GM23338 (cell line): ENCODE data around the gene OAS2. TPM values are rescaled to one million over a fixed set of nuclear protein-coding genes. Genes with fewer than 3 reads are reported as not detected.
A peak's percentile ranks its signal among the peaks of the same experiment; 100 is the strongest.

Experiments used
- ATAC-seq: fragments of 200-7000 bp; cut with Tn5 transposase; 3 replicates; pipeline ENCODE4 v1.9.1; 2020
- DNase-seq: peaks from one replicate; pipeline ENCODE4 v3.0.0-alpha.2; 2015; ENCODE audit warnings: low spot score
- H2AFZ ChIP-seq: fragments of 200-600 bp; sonication (generic); 2 replicates; pipeline ENCODE4 v1.8.0; 2016; ENCODE audit warnings: antibody characterized with exemption, mild to moderate bottlenecking, moderate library complexity
- H3F3A ChIP-seq: fragments of 200-600 bp; sonication (generic); replicated peaks from 2 replicates; pipeline ENCODE4 v1.8.0; 2017; ENCODE audit warnings: antibody characterized with exemption, mixed run types, low read depth
- H3K27ac ChIP-seq: fragments of 200-600 bp; sonication (generic); 2 replicates; pipeline ENCODE4 v1.6.1; 2016; ENCODE audit warnings: low read depth
- H3K27me3 ChIP-seq: fragments of 200-600 bp; sonication (generic); 2 replicates; pipeline ENCODE4 v1.8.0; 2016; ENCODE audit warnings: mild to moderate bottlenecking, mixed run types, moderate library complexity; ENCODE audit not compliant: insufficient read depth
- H3K36me3 ChIP-seq: fragments of 200-600 bp; sonication (generic); 2 replicates; pipeline ENCODE4 v1.8.0; 2016; ENCODE audit warnings: mild to moderate bottlenecking; ENCODE audit not compliant: insufficient read depth
- H3K4me1 ChIP-seq: fragments of 200-600 bp; sonication (generic); 2 replicates; pipeline ENCODE4 v1.8.0; 2016; ENCODE audit warnings: mild to moderate bottlenecking, moderate library complexity; ENCODE audit not compliant: insufficient read depth
- H3K4me2 ChIP-seq: fragments of 200-600 bp; sonication (generic); 2 replicates; pipeline ENCODE4 v1.7.1; 2017; ENCODE audit warnings: mixed run types
- H3K4me3 ChIP-seq: fragments of 200-600 bp; sonication (generic); 2 replicates; pipeline ENCODE4 v1.6.1; 2016; ENCODE audit warnings: mixed run types
- H3K79me2 ChIP-seq: fragments of 200-600 bp; sonication (generic); replicated peaks from 2 replicates; pipeline ENCODE4 v1.8.0; 2017; ENCODE audit warnings: mild to moderate bottlenecking; ENCODE audit not compliant: insufficient read depth
- H3K9me2 ChIP-seq: fragments of 200-600 bp; sonication (generic); 2 replicates; pipeline ENCODE4 v1.8.0; 2017; ENCODE audit not compliant: insufficient read depth
- H4K20me1 ChIP-seq: fragments of 200-600 bp; sonication (generic); replicated peaks from 2 replicates; pipeline ENCODE4 v1.8.0; 2017; ENCODE audit warnings: mild to moderate bottlenecking; ENCODE audit not compliant: insufficient read depth
- H3K27ac Mint-ChIP-seq: 2 replicates; pipeline ENCODE4 v1.8.0; 2020; ENCODE audit warnings: inconsistent platforms, mild to moderate bottlenecking, moderate library complexity, mixed read lengths
- H3K27me3 Mint-ChIP-seq: 3 replicates; pipeline ENCODE4 v1.8.0; 2022; ENCODE audit warnings: low read depth, mild to moderate bottlenecking, moderate library complexity, mixed read lengths, inconsistent platforms; ENCODE audit not compliant: insufficient read depth, poor library complexity
- H3K36me3 Mint-ChIP-seq: 3 replicates; pipeline ENCODE4 v1.8.0; 2021; ENCODE audit warnings: low read depth, mild to moderate bottlenecking, inconsistent platforms, moderate library complexity, mixed read lengths
- H3K4me1 Mint-ChIP-seq: 3 replicates; pipeline ENCODE4 v1.8.0; 2020; ENCODE audit warnings: mild to moderate bottlenecking, inconsistent platforms, mixed read lengths
- H3K4me3 Mint-ChIP-seq: 3 replicates; pipeline ENCODE4 v1.8.0; 2021; ENCODE audit warnings: moderate library complexity, mild to moderate bottlenecking, inconsistent platforms, mixed read lengths
- H3K9me3 Mint-ChIP-seq: 3 replicates; pipeline ENCODE4 v1.8.0; 2020; ENCODE audit warnings: moderate library complexity, mild to moderate bottlenecking, inconsistent platforms, mixed read lengths
- CREB1 ChIP-seq: fragments of 250-450 bp; sonication (Bioruptor Pico); IDR thresholded peaks from 2 replicates; pipeline ENCODE4 v1.5.0; 2020; ENCODE audit warnings: low read depth, mild to moderate bottlenecking, moderate library complexity
- CTCF ChIP-seq, 2 experiments: fragments of 200-600 bp in 1 of 2; sonication (generic) in 1 of 2; conservative IDR thresholded peaks; 2 replicates each; pipeline versions ENCODE4 v1.5.1 to v1.6.1; 2016 to 2017; ENCODE audit warnings: antibody characterized with exemption in 2 of 2, low read depth in 2 of 2, mild to moderate bottlenecking in 2 of 2, moderate library complexity in 1 of 2
- EZH2 ChIP-seq: fragments of 200-600 bp; sonication (generic); IDR thresholded peaks from one replicate; pipeline ENCODE4 v1.8.0; 2017; ENCODE audit warnings: antibody characterized with exemption, mild to moderate bottlenecking, low read depth; ENCODE audit not compliant: unreplicated experiment
- EZH2phosphoT487 ChIP-seq: fragments of 200-600 bp; sonication (generic); IDR thresholded peaks from one replicate; pipeline ENCODE4 v1.8.1; 2018; ENCODE audit warnings: antibody characterized with exemption; ENCODE audit not compliant: unreplicated experiment
- NANOG ChIP-seq: IDR thresholded peaks from 2 replicates; pipeline ENCODE4 v1.6.1; 2016; ENCODE audit warnings: antibody characterized with exemption, borderline replicate concordance
- POLR2AphosphoS5 ChIP-seq: IDR thresholded peaks from 2 replicates; pipeline ENCODE4 v1.6.1; 2016; ENCODE audit warnings: antibody characterized with exemption, low read depth
- REST ChIP-seq: IDR thresholded peaks from one replicate; pipeline ENCODE4 v1.6.1; 2018; ENCODE audit warnings: antibody characterized with exemption; ENCODE audit not compliant: unreplicated experiment
- STAT1 ChIP-seq: IDR thresholded peaks from one replicate; pipeline ENCODE4 v1.6.1; 2016; ENCODE audit warnings: antibody characterized with exemption; ENCODE audit not compliant: unreplicated experiment
- ZNF114 ChIP-seq: fragments of 250-450 bp; sonication (Bioruptor Pico); IDR thresholded peaks from 2 replicates; pipeline ENCODE4 v1.5.0; 2020; ENCODE audit warnings: mild to moderate bottlenecking, moderate library complexity
- ZNF331 ChIP-seq: fragments of 250-450 bp; sonication (Bioruptor Pico); IDR thresholded peaks from 2 replicates; pipeline ENCODE4 v1.5.0; 2020; ENCODE audit warnings: low read depth, mild to moderate bottlenecking, moderate library complexity
- polyA plus RNA-seq: library from polyadenylated mRNA; unstranded; fragments of >200 nt; fragmentation: Nextera tagmentation; extraction: Ambion mirVana; gene quantifications from 2 replicates; pipeline ENCODE4 v1.2.1, GENCODE V29; 2016
- total RNA-seq: library from RNA; depleted of rRNA; stranded (reverse); fragments of >200 nt; shearing (Covaris generic); gene quantifications from 2 replicates; pipeline ENCODE4 v1.2.3, GENCODE V29; 2014

OAS2 gene
- total and polyA plus RNA-seq, 2 experiments from 2014 or later, result 0.10 TPM; not detected in 1

- no peak for TF ChIP-seq NANOG
- TF ChIP-seq POLR2AphosphoS5, result no peak
- TF ChIP-seq STAT1, result no peak
These were observed 1.2 kb upstream of the OAS2 start (continued) for GRCh38 chr12:112977139-112977538.

- Histone ChIP-seq H3K4me1 (no peaks in the 10 kb centered on the region), H3K27ac (no peak overlapping the region), H3K9me2 (peaks cover 4% of the 10 kb centered on the region; the same call in 1 of the 2 replicates), H3K79me2 (no peaks in the 10 kb centered on the region), H3K4me3 (no peak overlapping the region), H3K36me3 (no peaks in the 10 kb centered on the region), H3K4me2 (no peak overlapping the region), H4K20me1 (no peaks in the 10 kb centered on the region), H2AFZ (peak overlapping the region; percentile 84), H3F3A (no peaks in the 10 kb centered on the region), H3K27me3 (no peaks in the 10 kb centered on the region)
- Mint-ChIP-seq H3K4me1 (no peaks in the 10 kb centered on the region), H3K9me3 (no peaks in the 10 kb centered on the region), H3K27me3 (peaks cover 3% of the 10 kb centered on the region), H3K27ac (no peak overlapping the region), H3K4me3 (no peak overlapping the region), H3K36me3 (no peaks in the 10 kb centered on the region)
- TF ChIP-seq REST, result no peak
- DNase-seq, result no peak
- ATAC-seq, result no peak
These were observed 678 bp upstream of the OAS2 start for GRCh38 chr12:112977641-112978040.

- no peak for DNase-seq
- no peak overlapping the region for H3K4me3 Mint-ChIP-seq
- TF ChIP-seq EZH2, result no peak
- no peak for TF ChIP-seq CREB1 (CRISPR knock-in tag)
- no peak for TF ChIP-seq ZNF331 (CRISPR knock-in tag)
- no peak for TF ChIP-seq EZH2phosphoT487
- TF ChIP-seq CTCF (conservative IDR thresholded peaks at IDR 0.05; ENCODE audit: low read depth in 2 of 2), result no peak
- TF ChIP-seq REST, result no peak
- no peak for TF ChIP-seq STAT1
- no peak for TF ChIP-seq ZNF114 (CRISPR knock-in tag)
- H3K27ac Mint-ChIP-seq, result no peak overlapping the region
- H3K4me2 ChIP-seq, result no peak overlapping the region
- H3K36me3 Mint-ChIP-seq, result no peaks in the 10 kb centered on the region
- H3K9me2 ChIP-seq, result peaks cover 6% of the 10 kb centered on the region; the same call in 1 of the 2 replicates
- no peaks in the 10 kb centered on the region for H3K36me3 ChIP-seq
- no peaks in the 10 kb centered on the region for H3K79me2 ChIP-seq
- H3K4me1 Mint-ChIP-seq, result no peaks in the 10 kb centered on the region
- ATAC-seq, result no peak
- no peaks in the 10 kb centered on the region for H3K27me3 ChIP-seq
- no peak overlapping the region for H3K4me3 ChIP-seq
- no peak overlapping the region for H2AFZ ChIP-seq
- peaks cover 3% of the 10 kb centered on the region for H3K27me3 Mint-ChIP-seq
- H3F3A ChIP-seq, result no peaks in the 10 kb centered on the region
- H3K4me1 ChIP-seq, result no peaks in the 10 kb centered on the region
- no peak overlapping the region for H3K27ac ChIP-seq
- no peaks in the 10 kb centered on the region for H4K20me1 ChIP-seq
- H3K9me3 Mint-ChIP-seq, result no peaks in the 10 kb centered on the region
These were observed 842 bp downstream of the OAS2 start for GRCh38 chr12:112979041-112979680.
